OCI-M1 (cell line): Measurements from ENCODE around the gene CACNB4.
"Not testable (repeated sequence)": the region's sequence is repeated elsewhere in the genome, so short reads cannot be mapped to it uniquely, and the experiment has no call there.

ENCODE experiments used
- DNase-seq: peaks from one replicate; lab custom pipeline; 2025; lab: John Stamatoyannopoulos, UW

The CACNB4 gene

DNA sequence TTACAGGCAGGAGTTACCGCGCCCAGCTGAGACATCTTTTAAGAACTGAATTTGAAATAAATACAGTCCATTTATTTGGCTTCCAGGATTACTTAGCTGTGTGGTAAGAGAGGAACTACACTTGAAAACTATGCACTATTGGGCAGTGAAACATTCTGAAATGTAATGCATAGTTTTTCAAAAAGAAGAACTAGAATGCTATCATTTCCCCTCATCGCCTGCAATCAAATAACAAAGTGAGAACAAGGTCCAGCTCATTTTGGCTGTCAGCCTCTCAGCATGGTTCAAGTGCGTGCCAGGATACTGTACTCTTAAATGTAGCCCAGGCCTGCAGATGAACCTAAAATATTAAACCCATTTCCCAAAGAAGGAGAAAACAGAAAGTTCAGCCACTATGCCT, 194.0 kb downstream of the CACNB4 start:
- DNase-seq: peak; percentile 49

DNA sequence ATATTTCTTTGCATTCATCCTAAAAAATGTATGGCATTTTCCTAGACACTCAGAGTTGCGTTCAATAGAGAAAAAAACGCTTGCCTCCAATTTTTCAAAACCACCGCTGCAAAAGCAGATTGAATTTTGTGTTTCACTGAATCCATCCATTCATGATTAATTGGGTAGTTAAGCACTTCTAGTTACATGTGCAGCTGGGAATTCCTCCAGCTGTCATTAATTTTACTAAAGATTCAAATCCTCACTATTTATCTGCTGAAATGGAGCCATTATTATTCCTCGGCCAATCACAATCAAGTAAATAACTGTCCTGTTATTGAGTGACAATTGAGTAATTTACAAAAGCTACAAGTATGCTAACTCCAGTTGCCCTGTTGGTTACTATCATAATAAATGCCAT, 194.8 kb downstream of the CACNB4 start:
- DNase-seq: no peak

DNA sequence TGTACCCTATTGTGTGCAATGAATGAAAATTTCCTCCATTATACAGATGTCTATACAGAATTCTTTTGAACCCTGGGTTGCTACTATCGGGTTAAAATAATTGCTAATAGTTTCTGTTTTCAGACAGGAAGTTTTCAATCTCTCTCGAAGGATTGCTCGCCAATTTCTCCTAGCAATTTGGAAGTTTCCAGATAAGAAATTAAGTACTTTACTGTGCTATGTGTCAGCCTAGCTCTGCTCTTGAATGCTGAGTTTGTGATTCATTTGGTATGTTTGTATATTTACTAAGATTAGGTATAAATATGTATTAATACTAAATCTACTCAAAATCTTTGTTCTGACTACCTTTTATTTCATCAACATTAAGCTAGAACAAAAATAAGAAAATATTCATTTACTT, 196.0 kb downstream of the CACNB4 start:
- DNase-seq: no peak

DNA sequence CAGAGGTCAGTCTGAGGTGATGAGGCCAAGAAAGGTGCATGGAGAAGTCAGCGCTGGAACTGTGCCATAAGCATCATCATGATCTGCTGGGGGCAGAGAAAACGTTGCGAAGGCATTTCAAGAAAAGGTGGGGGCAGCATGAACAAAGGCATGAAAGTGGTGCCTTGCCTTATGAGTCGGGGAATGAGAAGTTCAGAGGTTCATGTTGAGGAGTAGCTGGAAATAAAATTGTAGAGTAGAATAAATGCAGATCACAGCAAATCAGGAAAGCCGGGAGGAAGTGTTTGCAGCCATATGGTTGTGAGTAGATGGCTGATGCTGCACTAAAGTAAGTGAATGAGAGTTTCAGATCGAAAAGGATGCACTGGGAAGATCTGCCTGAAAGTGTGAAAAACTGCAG, 198.5 kb downstream of the CACNB4 start:
- no peak for DNase-seq

DNA sequence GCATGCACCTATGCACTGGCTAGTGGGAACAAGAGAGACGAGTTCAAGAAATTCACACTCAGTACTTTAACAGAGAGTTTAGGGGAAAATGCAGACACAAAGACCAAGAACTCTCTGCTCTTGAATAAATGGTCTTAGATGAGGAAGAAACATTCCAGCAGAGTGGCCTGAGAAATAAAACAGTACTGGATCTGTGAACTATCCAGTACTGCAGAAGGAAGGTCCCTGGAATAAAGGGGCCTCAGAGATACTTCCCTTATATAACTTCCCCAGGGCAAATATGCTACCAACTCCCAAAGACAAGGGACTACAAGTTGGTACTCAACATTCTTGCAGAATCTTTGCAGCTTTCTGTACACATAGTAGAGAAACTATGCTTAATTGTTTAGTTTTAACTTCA, 199.7 kb downstream of the CACNB4 start:
- DNase-seq: no peak

DNA sequence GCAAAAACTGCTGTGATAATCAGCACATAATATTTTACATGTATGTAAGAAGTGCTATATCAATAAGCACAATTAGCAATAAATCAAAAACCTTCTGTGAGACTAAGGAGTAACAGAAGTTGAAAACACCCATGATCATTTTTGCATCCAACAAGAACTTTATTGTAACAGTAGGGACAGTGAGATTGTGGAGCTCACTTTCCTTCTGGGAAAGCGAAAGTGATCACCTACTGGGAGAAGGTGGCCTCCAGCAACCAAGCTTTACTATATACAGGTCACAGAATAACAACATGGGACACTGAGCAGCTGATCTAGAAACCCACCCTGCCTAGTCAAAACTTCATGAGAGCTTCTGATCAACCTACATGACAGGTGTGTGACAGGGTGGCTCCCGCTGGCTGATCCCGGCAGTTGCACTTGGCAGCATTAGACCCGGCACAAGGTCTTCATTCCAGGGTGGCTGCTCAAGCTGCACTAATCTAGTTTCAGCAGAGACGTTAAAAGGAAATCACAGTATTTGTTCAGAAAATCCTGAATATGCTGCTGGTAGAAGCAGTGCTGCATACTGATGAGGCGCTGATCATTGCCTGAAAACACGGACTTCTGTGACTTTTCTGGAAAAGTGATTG, 207.2 kb downstream of the CACNB4 start:
- no peak for DNase-seq

DNA sequence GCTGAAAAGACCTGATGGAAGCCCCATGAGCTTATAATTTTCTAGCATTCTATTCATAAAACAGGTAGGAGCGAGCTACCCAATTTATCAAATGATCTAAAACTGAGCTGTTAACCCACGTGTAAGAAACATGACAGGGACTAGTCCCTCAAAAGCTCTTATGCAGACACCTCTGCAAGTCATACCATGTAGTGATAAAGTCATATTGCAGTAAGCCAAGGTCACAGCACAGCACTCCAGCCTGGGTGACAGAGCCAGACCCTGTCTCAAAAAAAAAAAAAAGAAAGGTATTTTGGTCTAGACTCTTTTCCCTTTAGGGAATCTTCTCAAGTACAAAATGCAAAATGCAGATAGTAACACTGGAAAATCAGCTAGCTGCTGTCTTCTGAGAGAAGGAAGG, 211.7 kb downstream of the CACNB4 start:
- no peak for DNase-seq

DNA sequence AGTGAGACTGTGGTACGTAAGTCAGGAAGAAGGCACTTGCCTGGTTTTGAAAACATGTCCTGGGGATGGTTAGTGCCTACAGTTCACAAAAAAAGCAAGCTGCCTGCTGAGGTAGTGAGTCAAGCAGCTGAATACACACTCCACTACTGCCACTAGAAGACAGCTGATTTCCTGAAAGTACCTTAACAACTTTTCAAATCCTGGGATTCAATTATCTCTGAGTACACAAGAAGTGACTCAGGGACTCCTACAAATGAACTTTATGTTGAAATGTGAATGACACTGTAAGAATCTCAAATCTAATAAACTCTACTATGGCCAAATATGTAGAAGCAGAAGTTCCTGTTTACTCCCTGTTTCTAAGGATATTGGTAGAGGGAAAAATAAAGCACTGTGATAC, 212.6 kb downstream of the CACNB4 start:
- DNase-seq: peak; percentile 18

DNA sequence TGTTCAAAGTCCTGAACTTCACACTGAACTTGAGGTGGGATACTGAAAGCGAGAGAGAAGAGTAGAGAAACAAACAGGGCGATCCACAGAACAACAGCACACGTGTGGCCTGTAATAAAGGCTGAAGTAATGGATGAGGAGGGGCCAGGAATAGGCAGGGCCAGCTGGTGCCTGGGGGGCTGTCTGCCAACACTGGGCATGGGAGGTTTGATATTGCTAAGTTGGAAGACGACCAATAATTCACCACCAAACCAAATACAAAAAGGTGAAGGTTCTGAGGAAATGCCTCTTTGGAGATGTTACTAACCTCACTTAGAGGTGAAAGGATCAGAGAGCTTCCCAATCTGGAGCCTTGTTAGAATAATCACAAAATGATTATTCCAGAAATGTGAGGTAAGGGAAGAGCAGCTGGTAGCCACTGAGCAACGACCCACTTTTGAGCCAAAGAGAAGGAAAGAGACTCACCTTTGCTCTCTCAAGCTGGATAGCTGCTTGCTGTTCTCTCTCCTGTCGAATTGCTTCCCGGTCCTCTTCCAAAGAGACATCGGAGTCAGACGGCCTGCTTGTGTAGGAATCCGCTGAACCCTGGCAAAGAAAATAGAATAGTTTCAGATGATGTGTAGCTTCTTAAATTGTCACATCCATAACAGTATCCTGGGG, 215.9 kb downstream of the CACNB4 start:
- no peak for DNase-seq

DNA sequence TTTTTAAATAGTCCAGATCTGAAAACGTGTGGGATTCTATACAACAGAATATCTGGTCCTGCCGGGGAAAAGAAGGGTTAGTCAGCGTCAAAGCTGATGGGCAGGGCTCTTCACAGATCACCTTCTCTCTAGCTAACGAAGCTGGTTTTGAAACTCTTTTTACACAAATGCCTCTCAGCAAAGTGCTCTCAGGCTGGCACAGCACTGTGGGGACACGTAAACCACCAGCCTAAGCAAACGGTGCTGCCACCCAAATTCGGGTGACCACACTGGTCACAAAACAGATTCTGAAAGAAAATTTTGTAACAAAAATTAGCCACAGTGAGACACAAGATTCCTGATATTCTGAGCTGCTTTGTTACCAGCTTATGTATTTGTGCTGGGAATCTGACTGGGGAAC, 217.5 kb downstream of the CACNB4 start:
- DNase-seq: no peak

DNA sequence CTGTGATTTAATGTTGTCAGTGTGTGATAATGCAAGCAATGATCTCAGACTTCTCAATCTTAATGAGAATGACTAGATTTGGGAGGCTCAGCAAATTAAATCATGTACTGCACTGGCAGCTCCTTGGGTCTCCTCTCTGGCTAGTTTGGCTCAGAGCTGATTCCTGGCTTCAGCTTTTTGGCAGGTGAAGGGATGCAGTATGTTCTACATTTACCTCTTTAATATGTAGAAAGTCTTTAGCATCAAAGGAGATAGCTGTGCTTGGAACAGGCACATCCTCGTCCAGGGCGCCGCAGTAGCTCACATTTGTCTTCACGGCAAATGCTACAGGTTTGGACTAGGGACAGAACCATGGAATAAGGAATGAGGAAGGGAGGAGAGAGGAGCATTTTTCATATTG, 218.3 kb downstream of the CACNB4 start:
- DNase-seq: no peak

DNA sequence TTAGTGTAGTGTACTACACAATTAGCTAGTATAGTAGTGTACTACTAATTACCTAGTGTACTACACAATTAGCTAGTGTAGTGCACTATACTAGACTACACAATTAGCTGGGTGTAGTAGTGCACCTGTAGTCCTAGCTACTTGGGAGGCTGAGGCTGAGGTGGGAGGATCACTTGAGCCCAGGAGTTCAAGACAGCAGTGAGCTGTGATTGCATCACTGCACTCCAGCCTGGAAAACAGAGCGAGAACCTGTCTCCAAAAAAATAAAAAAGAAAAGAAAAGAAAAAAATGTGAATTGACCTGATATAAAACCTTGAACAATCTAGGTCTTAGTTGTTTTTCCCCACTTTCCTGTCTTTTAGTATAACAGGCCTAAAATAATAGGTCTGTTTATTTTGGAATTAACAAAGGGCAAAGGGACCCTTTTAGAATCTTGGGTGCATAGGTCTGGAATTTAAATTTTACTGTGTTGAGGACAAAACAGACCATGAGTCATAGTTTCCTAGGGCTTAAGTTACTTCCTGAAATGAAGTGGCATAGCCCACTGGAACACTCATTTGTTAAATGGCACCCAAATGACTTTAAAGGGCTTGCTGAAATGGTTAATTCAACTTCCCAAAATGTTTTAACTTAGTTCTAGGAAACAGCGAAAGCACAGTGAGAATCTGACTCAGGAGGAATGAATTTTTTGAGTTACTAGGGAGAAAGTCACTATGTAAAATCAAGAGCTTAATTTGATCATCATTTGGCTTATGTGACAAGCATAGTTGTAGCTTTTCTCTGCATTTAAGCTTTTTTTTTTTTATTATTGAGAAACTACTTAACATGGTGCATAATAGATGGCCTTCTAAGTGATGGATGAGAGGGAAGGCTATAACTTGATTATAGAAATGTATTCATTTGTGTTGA, 219.9 kb downstream of the CACNB4 start:
- peak; percentile 85 for DNase-seq

DNA sequence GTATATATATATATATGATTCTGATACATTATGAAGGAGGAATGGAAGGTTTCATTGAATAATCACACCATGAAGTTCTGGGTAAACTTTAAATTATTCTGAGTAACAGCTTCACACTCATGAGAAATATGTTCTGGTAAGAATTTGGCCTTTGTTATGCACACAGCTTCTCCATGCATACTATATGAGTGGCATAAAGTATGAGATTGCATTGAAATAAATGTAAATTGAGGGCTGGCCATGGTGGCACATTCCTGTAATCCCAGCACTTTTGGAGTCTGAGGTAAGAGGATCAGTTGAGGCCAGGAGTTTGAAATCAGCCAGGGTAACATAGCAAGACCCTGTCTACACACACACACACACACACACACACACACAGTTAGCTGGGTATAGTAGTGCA, 220.6 kb downstream of the CACNB4 start:
- DNase-seq: no peak

DNA sequence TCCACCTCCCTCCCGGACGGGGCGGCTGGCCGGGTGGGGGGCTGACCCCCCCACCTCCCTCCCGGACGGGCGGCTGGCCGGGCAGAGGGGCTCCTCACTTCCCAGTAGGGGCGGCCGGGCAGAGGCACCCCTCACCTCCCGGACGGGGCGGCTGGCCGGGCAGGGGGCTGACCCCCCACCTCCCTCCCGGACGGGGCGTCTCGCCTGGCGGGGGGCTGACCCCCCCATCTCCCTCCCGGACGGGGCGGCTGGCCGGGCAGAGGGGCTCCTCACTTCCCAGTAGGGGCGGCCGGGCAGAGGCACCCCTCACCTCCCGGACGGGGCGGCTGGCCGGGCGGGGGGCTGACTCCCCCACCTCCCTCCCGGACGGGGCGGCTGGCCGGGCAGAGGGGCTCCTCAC, 223.2 kb downstream of the CACNB4 start:
- not testable (repeated sequence) for DNase-seq

DNA sequence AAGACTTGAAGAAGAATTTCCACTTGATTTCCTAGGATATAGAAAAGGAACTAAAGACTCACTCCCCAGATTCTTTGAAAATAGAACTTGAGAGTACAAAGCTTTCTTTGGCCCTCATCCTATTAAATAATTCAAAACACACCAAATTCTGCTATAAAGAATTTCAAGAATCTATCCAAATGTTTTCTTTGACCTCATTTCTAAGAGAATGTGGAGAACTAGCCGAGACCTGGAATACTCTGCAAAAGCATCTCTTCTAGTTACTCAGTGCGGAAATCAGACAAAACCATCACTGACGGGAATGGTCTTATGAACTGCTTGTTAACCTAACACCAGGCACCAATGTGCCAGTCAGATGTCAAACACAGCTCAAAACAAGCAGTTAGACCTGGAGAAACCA, 226.4 kb downstream of the CACNB4 start:
- DNase-seq: no peak

DNA sequence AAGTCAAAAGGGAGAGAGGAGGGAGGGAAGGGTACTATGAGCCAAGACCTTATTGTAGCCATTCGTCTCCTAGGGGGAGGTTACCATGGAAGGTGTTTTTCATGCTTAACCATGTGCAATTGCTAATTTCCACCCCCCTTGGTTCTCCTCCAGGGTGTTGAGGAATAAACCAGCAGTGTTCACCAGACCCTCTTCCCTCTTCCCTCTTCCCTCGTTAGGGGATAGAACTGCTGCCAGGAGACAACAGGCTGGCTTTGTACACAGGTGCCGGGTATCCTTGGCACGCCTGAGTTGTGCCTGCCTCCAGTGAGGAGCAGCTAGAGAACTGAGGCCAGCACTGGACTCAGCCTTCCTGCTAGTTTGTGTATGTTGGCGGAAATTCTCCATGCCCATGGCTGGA, 229.6 kb downstream of the CACNB4 start:
- DNase-seq: no peak

DNA sequence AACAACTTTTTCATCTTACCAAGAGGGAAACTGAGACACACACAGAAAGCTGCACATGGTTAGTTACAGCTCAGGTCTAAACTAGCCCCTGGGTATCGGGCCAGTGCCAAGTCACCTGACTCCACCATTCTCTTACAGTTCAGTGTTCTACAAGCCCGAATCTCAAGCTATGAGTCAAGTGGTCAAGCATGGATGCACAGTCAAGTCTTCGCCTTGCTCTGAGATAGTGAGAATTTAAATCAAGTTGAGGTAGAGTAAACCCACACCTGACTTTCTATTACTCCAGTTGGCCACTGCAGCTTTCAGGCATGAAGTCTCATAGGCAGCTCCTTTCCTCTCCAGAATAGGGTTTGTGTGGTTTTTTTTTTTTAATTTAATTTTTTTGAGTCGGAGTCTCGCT, 236.1 kb downstream of the CACNB4 start:
- no peak for DNase-seq

DNA sequence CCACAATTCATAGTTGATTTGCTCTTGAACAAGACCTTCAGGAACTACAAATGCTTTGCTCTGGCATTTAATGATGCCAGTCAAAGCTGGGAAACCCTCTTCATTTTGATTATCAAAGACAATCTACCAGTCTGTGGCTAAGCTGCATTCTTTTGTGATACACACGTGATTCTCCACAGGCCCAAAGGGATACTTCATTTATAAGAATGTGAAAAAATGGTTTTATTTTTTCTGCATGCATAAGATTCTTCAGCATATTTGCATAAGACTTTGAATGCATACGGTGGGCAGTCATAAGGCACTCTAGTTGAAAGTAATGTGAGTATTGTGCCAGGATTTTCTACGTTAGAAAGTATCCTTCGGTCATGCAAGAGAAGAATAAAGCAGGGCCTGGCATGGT, 237.7 kb downstream of the CACNB4 start:
- no peak for DNase-seq

DNA sequence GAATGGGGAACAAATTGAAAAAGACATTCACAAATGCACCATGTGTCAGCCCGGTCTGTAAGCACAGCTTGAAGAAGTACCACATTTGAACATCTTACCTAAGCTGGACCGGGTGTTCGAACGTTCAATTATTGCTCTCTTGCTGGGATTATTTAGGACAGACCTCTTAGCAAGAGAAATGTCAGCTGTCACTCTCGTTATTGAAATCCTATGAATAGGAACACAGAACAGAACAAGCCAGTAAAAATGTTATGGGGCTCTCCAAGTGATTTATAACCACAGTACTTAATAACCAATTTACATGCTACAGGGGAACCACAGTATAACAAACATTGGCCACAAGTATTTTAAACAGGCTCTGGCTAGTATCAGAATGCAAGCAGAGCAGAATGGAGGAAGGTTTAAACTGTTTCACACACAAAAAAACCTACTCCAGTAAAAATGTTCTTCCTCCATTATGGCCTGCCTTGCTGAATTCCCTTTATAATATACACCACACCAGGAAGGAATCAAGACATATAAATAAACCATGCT, 238.2 kb downstream of the CACNB4 start:
- DNase-seq: no peak

DNA sequence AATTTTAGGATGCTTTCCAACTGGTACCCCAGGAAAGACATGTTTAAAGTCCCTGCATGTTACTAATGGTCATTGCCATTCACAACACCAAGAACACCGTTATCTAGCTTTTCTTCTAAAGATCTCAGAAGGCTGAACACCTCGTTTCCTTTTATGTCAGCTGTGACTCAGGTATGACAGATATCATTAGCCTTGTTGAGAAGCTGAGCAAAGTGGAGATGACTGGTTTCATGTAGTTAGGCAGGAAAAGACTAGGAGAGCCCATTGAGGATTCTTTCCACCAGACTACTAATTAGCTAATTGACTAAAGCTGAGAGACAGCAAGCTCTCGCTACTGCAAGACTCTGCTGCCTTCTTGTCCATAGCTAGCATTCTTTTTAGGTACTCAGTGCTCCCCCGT, 238.6 kb downstream of the CACNB4 start:
- DNase-seq: no peak

DNA sequence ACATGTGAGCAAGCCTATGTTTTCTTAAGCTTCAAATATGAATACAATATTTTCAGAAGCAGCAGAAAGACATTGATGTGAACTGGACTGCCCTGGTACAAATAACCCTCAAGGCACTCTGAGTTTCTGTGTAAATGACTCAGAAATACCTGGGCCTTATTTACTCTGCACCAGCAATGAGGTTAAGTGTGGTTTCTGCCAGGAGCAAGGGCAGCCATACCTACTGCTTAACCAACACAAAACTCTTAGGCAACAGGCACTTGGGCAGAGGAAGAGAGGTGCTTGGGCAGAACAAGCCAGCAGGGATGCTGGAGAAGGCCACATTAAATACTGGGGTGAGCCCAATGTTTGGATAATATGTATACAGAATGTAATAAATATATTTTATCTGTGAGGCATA, 241.2 kb downstream of the CACNB4 start:
- no peak for DNase-seq

DNA sequence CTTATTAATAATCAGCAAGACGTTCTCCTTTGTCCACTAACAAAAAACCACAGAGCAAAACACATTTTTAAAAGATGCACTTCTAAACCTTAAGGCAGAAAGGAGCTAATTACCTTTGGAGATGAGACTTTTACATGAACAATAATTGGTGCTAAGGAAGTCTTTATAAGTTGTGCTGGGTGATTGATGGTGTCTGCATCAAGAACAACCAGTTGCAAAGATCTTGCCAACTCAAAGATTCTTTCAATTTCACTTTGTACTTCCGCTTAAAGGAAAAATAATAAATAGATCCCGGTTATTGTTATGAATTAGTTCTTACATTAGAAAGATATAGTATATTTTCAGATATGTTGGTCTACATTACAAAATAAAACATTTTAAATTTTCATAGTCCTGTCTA, 243.7 kb downstream of the CACNB4 start:
- peak; percentile 40 for DNase-seq
